Hematopoietic multipotent progenitor cell treated with erythropoietin and hydrocortisone succinate and interleukin-3 and kit ligand, for 6 days (in vitro differentiated cells): ENCODE measurements around the gene BTD.
"Not testable (repeated sequence)": the region's sequence is repeated elsewhere in the genome, so short reads cannot be mapped to it uniquely, and the experiment has no call there.

Experiments
- DNase-seq: peaks from one replicate; pipeline ENCODE4 v3.0.0-alpha.2; 2015

BTD gene, protein sequence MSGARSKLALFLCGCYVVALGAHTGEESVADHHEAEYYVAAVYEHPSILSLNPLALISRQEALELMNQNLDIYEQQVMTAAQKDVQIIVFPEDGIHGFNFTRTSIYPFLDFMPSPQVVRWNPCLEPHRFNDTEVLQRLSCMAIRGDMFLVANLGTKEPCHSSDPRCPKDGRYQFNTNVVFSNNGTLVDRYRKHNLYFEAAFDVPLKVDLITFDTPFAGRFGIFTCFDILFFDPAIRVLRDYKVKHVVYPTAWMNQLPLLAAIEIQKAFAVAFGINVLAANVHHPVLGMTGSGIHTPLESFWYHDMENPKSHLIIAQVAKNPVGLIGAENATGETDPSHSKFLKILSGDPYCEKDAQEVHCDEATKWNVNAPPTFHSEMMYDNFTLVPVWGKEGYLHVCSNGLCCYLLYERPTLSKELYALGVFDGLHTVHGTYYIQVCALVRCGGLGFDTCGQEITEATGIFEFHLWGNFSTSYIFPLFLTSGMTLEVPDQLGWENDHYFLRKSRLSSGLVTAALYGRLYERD

DNA sequence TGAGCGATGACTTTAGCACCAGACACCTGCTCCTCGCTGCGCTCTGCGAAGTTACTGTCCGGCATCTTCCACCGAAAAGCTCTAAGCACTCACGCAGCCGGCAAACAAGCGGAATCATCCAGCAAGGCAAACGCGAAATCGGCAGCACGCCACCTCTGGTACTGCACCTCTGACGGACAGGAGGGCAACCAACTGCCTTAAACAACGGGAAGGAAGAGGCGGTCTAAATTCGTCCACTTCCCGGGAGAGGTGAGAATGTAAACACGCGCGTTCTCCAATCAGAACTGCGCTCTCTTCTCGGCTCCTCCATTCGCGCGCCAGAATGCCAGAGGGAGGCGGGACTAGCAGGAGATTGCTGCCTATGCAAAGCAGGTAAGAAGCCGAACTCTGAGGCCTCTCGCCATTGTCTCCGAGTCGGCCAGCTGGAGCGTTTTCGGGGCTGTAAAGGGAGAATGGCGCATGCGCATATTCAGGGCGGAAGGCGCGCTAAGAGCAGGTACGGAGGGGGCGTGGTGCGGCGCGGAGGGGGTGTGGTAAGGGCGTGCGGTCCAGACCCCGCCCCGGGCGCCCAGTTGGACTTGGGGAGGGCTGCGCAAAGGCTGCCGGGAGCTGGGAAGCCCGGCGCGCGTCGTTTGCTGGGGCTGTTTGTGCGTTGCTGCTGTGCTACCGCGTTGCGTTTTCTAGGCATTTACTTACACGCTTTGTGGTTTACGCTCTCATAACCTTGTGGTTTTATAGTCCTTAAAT lies at the start of gene BTD, which contains the start of gene HACL1:
Gene BTD, plus strand, starts transcription at position 347 of the 747 bp plus-strand sequence. CDS start 33,695 bp downstream, outside the sequence.
Gene HACL1, minus strand, starts transcription at position 171 of the 747 bp plus-strand sequence. Its CDS starts 106 bp downstream, at position 65.
- peak; percentile 100 for DNase-seq

DNA sequence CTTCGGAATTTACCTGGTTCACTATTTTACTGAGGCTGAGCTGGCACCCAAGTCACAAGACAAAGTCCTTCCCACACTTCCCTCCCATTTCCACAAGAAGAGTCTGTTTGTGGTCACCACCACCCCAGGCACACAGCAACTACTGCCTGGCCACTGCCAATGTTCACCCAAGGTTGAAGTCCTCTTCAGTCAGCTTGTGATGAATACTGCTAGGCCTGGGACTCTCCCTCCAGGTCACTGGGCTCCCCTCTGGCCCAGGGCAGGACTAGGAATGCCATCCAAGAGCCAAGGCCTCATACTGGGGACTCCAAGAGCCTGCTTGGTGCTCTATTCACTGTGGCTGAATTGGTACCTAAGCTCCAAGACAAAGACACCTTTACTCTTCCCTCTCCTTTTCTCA lies 49.6 kb upstream of the BTD start:
- DNase-seq = no peak

DNA sequence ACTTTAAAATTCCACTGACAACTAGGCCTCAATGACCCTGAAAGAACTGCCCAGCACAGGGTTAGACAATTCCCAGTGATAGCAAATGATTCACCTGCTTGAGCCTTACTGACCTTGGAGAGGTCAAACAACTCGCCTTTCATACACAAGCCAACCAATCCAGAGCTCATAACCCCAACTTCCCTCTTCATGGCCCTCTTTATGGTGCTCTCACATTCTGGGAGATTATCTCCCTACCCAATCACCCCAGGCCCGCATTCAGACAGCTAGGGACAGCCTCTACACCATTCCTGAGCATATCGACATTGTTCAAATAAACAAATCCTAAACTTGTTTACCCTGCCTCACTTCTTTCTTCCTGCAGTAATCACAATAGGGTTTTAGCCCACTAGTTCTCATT lies 47.8 kb upstream of the BTD start:
- no peak for DNase-seq

DNA sequence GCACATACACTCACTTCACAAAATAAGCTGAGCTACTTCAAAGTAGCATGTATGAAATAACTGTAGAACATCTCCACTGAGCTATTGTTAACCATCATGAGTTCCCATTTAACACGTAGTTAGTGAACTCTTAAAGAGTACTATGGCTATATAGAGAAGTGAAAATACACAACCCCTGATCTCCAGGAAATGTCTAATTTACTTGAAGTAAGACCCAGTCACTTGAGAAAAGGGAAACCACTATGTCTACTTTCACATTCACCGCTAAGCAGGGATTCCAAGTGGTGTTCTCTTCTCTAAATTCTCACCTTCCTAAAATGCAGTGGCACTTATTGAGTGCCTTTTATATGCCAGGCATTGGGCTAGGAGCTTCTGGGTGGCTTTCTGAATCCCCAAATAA lies 45.0 kb upstream of the BTD start:
- peak; percentile 16 for DNase-seq

DNA sequence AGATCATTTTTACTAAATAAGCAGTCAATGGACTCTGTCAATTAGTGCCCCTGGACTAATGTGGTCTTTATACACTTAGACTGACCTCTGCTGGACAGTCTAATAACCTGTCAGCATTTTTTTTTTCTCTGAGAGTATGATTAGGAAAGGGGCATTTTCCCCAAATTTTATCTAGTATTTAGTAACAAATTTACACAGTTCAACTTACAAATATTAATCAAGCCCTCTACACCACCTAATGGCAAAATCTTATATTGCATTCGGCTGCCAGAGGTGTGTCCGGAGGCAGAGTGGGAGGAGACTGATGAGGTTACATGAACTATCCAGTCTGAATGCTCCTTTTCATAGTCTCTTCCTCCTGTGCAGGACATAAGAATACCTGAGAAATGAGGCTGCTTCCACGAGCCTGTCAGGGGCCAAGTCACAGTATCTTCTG lies 44.0 kb upstream of the BTD start:
- DNase-seq = peak; percentile 93

DNA sequence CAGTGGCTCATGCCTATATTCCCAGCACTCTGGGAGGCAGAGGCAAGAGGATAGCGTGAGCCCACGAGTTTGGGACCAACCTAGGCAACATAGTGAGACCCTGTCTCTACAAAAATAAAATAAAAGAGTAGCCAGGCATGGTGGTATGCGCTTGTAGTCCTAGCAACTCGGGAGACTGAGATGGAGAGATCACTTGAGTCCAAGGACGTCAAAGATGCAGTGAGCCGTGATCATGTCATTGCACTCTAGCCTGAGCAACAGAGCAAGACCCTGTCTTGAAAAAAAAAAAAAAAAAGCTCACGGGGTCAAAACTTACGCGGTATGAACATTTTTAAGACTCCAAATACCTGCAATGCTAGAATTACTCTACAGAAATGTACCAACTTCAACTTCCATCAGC lies 43.0 kb upstream of the BTD start:
- no peak for DNase-seq

DNA sequence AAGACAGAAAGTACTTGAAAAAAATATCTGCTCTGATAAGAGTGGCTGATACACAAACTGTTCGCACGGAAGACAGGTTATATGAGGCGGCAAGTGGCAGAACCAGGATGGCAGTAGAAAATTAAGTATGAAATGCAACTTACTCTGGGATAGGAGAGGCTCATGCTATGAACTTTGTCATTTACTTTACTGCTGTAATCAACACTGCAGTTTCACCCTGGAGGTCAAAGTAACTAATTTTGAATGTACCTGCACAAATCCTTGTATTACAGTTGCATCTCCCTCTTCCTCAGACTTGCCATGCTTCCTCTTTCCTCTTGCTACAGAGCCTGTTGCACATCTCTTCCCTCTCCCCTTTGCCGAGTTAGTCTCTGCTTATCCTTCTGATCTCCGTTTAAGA lies 39.0 kb upstream of the BTD start:
- DNase-seq = no peak

DNA sequence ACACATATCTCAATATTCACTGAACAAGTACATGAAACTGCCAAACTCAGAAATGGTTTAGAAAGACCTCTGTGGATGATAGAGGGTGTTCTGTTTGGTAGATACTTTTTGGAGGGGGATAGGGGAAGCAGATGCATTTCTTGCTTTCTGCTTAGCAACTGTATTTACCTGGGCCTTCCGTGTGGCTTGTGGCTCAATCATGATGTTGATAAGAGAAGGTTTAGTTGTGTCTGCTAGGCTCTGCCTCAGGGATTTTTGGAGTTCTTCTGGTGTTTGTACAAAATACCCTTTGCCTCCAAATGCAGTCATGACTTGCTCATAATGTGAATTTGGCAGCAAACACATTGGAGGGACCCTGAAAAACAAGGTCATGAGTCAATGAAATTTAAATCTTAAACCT lies 38.4 kb upstream of the BTD start:
- no peak for DNase-seq

DNA sequence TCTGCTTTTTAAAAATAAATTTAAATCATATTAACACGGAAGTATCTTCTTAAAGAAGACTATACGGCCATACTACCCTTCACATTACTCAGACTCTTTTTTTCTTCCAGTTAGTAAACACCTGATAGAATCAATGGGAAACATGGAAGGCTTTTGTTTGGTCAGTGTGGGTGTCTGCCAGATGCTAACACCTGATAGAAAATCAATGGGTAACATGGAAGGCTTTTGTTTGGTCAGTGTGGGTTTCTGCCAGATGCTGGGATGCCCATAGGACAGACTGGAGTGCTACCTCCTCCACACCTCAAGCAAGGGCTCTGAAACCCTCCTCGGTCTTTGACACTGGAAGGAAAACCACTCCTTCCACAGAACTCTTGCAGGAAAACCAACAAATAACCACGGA lies 29.4 kb upstream of the BTD start:
- DNase-seq = no peak

DNA sequence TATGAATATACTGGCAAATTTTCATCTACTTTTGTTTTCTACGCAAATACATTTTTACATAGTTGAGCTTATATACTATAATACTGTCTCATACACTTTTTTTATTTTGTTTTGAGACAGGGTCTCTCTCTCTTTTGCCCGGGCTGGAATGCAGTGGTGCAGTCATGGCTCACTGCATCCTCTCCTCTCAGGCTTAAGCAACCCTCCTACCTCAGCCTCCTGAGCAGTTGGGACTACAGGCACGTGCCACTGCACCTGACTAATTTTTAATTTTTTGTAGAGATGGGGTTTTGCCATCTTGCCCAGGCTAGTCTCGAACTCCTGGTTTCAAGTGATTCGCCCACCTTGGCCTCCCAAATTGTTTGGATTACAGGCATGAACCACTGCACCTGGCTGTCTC lies 26.1 kb upstream of the BTD start:
- no peak for DNase-seq

DNA sequence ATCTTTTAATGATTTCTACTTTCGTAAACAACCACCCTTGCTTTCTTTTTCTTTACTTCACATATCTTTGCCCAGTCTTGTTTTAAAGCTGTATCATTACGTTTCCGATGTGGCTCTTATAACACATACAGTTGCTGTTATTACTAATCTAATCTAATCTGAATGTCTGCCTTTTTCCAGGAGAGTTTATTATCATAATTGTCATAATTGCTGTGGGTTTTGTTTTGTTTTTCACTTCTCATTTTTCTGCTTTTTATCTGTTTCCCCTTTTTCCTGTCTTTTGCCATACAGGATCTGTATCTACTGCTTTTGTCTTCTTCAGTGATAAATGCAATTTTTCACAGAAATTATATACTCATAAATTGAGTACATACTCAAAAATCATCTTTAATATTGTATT lies 25.1 kb upstream of the BTD start:
- peak; percentile 55 for DNase-seq

DNA sequence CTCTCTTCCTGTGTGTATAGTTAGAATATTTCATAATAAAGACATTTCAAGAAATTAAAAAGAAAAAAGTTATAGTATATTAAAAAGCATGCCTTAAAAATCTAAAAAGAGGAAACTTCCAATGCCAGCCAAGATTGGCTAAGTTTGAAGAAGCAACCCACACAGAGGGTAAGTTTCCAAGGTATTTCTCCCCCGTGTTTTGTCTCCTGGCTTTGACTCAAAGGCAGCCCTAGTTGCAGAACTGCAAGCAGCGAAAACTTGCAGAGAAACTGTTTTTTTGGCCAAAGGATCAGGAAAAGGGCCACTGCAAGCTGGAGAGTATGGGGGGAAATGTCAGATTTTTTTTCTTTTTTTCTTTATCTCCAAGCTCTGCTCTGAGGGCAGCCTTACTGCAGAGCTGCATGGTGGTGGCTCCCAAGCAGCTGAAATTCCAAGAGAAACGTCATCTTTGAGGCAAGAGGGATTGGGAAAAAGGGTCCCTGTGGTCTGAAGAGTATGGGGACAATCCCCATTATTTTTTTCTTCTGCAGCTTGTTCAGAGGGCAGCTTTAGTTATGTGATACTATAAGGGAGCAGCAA lies 23.2 kb upstream of the BTD start:
- no peak for DNase-seq

DNA sequence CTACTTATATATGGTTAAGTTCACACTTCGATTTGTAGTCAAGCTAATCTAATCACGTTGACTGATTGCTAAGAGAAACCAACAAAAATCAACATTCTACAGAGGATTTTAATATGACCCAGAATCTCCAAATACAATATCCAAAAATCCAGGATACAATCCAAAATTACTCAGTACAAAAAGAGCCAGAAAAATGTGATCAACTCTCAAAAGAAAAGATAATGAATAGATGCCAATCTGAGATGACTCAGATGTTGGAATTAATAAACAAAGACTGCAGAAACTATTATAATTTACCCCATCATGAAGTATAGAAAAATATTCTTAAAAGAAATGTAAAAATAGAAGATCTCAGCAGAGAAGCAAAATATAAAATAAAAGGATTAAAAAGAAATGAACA lies 22.5 kb upstream of the BTD start:
- no peak for DNase-seq

DNA sequence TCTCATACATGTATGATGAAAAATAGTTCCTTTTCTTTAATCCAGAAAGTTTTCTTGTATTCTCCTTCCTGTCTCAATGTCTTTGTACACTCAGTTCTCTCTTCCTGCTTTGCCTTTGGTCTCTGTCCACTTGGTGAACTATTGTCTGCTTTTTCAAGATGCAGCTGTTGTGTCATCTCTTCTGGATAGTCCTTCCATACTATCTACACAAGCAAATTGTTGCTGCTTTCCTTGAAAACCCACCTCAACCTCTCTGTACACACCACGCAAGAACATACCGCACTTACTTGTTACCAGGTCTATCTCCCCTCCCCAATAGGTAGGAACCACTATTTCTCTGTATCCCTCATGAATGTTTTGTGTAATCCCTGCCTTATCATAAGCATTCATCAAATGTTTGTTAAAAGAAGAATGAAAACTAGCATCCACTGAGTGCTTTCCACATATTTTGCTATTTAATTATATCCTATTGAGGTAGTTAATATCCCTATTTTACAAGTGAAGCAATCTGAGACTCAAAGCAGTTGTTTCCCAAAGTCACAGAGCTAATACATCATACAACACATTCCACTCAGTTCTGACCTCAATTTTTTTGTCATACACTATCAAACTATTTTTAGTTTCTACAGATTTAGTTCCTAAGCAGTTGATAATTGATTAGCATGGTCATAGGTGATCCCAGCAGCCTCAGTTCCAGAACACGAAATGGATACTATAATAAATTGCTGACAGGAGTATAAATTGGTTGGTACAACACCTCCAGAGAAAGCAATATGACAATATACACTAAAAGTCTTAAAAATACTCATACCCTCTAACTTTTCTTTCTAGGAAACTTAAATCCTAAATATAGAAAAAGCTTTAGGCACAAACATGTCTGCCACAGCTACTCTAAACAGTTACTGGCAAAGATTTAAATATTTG lies 19.8 kb upstream of the BTD start:
- no peak for DNase-seq

DNA sequence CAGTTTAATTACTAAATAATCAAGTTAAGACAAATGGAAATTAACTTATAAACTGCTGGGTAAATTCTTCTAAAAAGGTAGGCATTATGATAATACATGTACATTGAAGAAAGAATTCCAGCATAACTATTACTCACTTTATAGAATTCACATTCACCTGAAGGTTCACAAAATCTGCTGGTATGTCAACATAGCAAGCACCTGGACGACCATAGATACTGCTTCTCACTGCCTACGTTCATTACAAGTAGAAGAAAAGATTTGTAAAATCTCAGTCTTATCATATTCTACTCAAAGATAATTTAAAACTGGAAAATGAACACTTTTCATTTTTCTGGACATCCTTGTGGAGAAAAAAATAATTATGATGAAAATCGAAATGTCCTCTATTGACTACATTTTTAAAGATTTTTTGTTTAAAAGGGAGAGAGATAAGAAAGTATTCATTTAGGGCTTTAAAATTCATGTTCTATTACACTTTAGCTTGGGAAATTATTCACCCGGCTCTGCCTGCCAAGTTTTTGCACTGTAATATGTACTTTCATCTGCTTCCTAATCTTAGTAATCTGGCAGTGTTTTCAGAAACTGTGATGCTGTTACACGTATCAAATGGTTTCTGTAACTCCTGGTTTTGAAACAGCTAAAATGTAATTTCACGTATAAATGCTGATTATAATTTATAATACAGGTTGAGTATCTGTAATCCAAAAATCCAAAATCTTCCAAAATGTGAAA lies 16.3 kb upstream of the BTD start:
- no peak for DNase-seq

DNA sequence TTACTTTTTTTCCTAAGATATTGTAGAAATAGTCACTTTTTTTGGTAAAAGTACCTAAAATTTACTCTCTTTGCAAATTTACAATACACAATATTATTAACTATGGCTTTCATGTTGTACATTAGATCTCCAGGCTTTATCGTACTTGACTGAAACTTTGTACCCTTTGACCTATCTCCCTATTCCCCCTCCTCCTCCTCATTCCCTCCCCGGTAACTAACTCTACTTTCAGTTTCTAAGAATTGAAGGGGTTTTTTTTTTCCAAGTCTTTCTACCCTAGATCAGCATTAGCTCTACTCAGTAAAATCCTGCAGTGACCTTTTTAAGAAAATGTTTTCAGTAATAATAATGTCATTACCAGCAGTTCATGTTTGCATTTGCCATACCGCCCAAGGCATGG lies 10.3 kb upstream of the BTD start:
- no peak for DNase-seq

DNA sequence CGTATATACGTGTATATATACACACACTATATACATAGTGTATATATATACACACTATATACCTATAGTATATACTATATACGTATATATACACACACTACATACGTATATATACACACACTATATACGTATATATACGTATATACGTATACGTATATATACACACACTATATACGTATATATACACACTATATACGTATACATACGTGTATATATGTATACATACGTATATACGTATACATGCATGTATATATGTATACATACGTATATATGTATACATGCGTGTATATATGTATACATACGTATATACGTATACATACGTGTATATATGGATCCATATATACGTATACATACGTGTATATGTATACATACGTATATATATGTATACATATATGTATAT lies 9.6 kb upstream of the BTD start:
- DNase-seq = no peak

DNA sequence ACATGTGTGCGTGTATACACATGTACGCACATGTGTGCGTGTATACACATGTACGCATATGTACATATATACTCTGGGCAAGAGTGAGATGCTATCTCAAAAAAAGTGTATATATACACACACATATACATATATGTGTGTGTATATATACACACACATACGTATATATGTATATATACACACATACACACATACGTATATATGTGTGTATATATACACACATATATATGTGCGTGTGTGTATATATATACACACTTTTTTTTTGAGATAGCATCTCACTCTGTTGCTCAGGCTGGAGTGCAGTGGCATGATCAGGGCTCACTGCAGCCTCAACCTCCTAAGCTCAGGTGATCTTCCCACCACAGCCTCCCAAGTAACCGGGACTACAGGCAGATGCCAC lies 8.6 kb upstream of the BTD start:
- no peak for DNase-seq

DNA sequence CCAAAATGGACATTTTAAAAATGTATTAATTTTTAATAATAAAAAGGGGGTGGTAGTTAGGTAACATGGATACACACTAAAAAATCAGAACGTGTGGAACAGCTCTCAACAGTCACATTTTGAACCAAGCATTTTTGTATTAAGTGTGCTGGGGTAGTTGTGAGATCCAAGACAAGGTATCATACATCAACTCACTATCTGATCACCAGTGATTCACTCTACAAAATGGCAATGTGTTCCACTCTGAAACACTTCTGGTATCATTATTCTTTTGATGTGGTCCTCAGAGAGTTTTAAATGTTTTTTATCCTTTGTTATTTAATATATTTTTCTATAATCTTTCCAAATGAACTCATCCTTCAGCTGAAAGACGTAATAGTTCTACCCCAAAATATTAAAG lies 5.6 kb upstream of the BTD start:
- DNase-seq = no peak

DNA sequence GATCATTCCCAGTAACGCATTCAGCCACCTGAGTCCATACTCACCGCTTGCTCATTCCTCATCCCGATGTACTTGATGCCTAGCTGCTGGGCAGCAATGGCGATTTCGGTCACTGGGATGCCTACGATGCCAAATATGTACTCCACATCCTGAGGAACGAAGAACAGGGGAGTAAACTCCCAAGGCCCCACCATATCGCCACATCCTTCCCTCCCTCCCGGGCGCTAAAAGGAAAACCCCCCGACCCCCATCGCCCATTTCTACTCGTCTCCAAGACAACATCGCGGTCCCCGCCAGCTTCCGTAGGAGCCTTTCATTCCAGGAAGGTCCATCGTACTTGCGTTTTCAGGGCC lies 523 bp upstream of the BTD start:
- DNase-seq = no peak

DNA sequence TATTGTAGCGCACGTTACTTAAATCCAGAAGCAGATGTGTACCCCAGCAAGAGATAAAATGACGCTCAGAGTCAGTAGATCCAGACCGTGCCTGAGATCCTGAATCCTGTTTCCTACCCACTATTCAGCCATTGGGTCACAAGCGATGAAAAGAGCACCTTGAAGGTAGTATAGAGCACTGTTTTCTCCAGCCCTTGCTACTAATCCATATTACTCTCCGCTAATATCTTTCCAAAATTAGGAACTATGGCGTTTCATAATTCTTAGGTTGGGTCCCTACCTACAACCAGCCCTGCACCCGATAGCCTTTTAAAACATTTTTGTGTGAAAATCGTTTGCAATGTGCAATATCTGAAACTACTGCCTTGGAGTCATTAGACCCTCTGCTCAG lies 596 bp downstream of the BTD start:
- no peak for DNase-seq

DNA sequence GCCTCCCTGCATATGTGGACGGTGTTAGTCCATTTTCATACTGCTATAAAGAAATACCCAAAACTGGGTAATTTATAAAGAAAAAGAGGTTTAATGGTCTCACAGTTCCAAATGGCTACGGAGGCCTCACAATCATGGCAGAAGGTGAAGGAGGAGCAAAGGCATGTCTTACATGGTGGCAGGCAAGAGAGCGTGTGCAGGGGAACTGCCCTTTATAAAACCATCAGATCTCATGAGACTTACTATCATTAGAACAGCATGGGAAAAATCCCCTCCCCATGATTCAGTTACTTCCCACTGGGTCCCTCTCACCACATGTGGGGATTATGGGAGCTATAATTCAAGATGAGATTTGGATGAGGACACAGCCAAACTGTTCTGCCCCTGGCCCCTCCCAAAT lies 1.3 kb downstream of the BTD start:
- not testable (repeated sequence) for DNase-seq
